Measurements from ENCODE around the gene DGKZ. TPM values are rescaled to one million over a fixed set of nuclear protein-coding genes. Genes with fewer than 3 reads are reported as not detected.

The DGKZ gene
- polyA plus RNA-seq, 2 of the 4 experiments (the other 2 are of a cell fraction), result 12.8 to 28.4 TPM

- H3K4me3 ChIP-seq, result no peak overlapping the region
- ATAC-seq (peak in 1 of 2 experiments; percentile 61; a peak in 3 of 6 replicates), FAIRE-seq (no peak), DNase-seq (ENCODE audit: low read depth in 1 of 2, low spot score in 1 of 2) (peak in 1 of 2 experiments; percentile 46)
- POLR2A ChIA-PET, result no interaction called here
- CTCF ChIA-PET, result interaction anchor here (0.8 to 25.2 kb wide), 8 partner anchors 15 to 113 kb away, joined by 3 to 325 read pairs (median 6); partner anchors contain the start of gene CHRM4
- peak; percentile 51 for TF ChIP-seq CTCF (IDR thresholded peaks at IDR 0.05)
- TF ChIP-seq JUNB (IDR thresholded peaks at IDR 0.05), result no peak
- peak; percentile 26 to 31; a peak in 3 of 5 replicates for TF ChIP-seq RAD21 (conservative IDR thresholded peaks at IDR 0.05 in 1 of 2, IDR thresholded peaks at IDR 0.05 in 1 of 2)
- H3K4me1 ChIP-seq, result peaks cover 13% of the 10 kb centered on the region
- 76% methylated on average over 26 of the region's 33 CpGs for WGBS (ENCODE audit: missing lambda C conversion rate)
- H3K9me3 ChIP-seq, result no peaks in the 10 kb centered on the region
- no peak overlapping the region for H3K4me2 ChIP-seq
- H3K27ac ChIP-seq, result no peak overlapping the region
Observed at GRCh38 chr11:46352063-46352841, 5.0 kb downstream of the DGKZ start.

- H3K4me2 ChIP-seq, result no peak overlapping the region
- H3K9me3 ChIP-seq, result no peaks in the 10 kb centered on the region
- no peak overlapping the region for H3K4me3 ChIP-seq
- WGBS (ENCODE audit: missing lambda C conversion rate), result 90% methylated on average over 9 of the region's 9 CpGs
- ATAC-seq, result no peak
- H3K27ac ChIP-seq, result no peak overlapping the region
- no peak for FAIRE-seq
- ChIA-PET CTCF (interaction anchor here (0.5 to 25.2 kb wide), 4 partner anchors 14 to 171 kb away, joined by 3 to 325 read pairs (median 7); partner anchors contain the start of gene CHRM4), POLR2A (no interaction called here)
- TF ChIP-seq HOXB5 (CRISPR knock-in tag; IDR thresholded peaks at IDR 0.05) (no peak), E2F6 (IDR thresholded peaks at IDR 0.05; ENCODE audit: borderline replicate concordance, low read depth) (no peak), CBX8 (IDR thresholded peaks at IDR 0.05) (no peak), CHD4 (IDR thresholded peaks at IDR 0.05; ENCODE audit: borderline replicate concordance) (no peak), CBX2 (IDR thresholded peaks at IDR 0.05; ENCODE audit: borderline replicate concordance, low read depth) (no peak), KDM5A (IDR thresholded peaks at IDR 0.05) (no peak), JUN (IDR thresholded peaks at IDR 0.05) (no peak), JUNB (IDR thresholded peaks at IDR 0.05) (no peak), ZC3H11A (IDR thresholded peaks at IDR 0.05) (no peak), HMGXB4 (CRISPR knock-in tag; IDR thresholded peaks at IDR 0.05; ENCODE audit: borderline replicate concordance) (no peak), EP300 (IDR thresholded peaks at IDR 0.05) (no peak), FOSB (CRISPR knock-in tag; IDR thresholded peaks at IDR 0.05) (no peak), RCOR1 (IDR thresholded peaks at IDR 0.05; ENCODE audit: low read depth, low read length) (no peak)
- peaks cover 7% of the 10 kb centered on the region for H3K4me1 ChIP-seq
- no peak for DNase-seq (ENCODE audit: low read depth in 1 of 2, low spot score in 1 of 2)
Observed at GRCh38 chr11:46353698-46354097, 6.4 kb downstream of the DGKZ start.

GRCh38 chr11:46356924-46357482 is 9.7 kb downstream of the DGKZ start:
- H3K9me3 ChIP-seq, result no peaks in the 10 kb centered on the region
- no peak for DNase-seq (ENCODE audit: low read depth in 1 of 2, low spot score in 1 of 2)
- ATAC-seq, result no peak
- ChIA-PET POLR2A (no interaction called here), CTCF (interaction anchor here (0.6 to 25.2 kb wide), 9 partner anchors 9 to 118 kb away, joined by 3 to 325 read pairs (median 4); partner anchors contain the start of genes CHRM4 and DGKZ)
- H3K4me3 ChIP-seq, result no peak overlapping the region
- 93% methylated on average over 7 of the region's 7 CpGs for WGBS (ENCODE audit: missing lambda C conversion rate)
- TF ChIP-seq CEBPB (IDR thresholded peaks at IDR 0.05) (peak; percentile 59 to 60; a peak in 3 of 4 replicates), HEYL (CRISPR knock-in tag; IDR thresholded peaks at IDR 0.05) (no peak), MAFK (IDR thresholded peaks at IDR 0.05; ENCODE audit: partially characterized antibody) (no peak), EHMT2 (IDR thresholded peaks at IDR 0.05; ENCODE audit: low read depth) (no peak)
- no peak overlapping the region for H3K27ac ChIP-seq
- H3K4me1 ChIP-seq, result no peaks in the 10 kb centered on the region
- FAIRE-seq, result no peak
- H3K4me2 ChIP-seq, result no peak overlapping the region
